GM18505 (cell line): Measurements from ENCODE around the gene HSPH1.

Source experiments
- ATAC-seq: cut with Tn5 transposase; IDR thresholded peaks from one replicate; pipeline ENCODE4 v1.9.1; 2021; ENCODE audit not compliant: unreplicated experiment
- POLR2A ChIP-seq: IDR thresholded peaks from 4 replicates; pipeline ENCODE4 v1.6.1; 2011; ENCODE audit warnings: borderline replicate concordance; ENCODE audit not compliant: insufficient read depth, insufficient read length; ENCODE audit errors: extremely low read depth

HSPH1 gene

GRCh38 chr13:31131470-31131961 lies 30.2 kb downstream of the HSPH1 start:
- ATAC-seq, result no peak
- no peak for TF ChIP-seq POLR2A

GRCh38 chr13:31129419-31129818 lies 32.3 kb downstream of the HSPH1 start:
- no peak for TF ChIP-seq POLR2A
- no peak for ATAC-seq

- no peak for ATAC-seq
These were observed 37.5 kb downstream of the HSPH1 start for GRCh38 chr13:31124204-31124603.

DNA sequence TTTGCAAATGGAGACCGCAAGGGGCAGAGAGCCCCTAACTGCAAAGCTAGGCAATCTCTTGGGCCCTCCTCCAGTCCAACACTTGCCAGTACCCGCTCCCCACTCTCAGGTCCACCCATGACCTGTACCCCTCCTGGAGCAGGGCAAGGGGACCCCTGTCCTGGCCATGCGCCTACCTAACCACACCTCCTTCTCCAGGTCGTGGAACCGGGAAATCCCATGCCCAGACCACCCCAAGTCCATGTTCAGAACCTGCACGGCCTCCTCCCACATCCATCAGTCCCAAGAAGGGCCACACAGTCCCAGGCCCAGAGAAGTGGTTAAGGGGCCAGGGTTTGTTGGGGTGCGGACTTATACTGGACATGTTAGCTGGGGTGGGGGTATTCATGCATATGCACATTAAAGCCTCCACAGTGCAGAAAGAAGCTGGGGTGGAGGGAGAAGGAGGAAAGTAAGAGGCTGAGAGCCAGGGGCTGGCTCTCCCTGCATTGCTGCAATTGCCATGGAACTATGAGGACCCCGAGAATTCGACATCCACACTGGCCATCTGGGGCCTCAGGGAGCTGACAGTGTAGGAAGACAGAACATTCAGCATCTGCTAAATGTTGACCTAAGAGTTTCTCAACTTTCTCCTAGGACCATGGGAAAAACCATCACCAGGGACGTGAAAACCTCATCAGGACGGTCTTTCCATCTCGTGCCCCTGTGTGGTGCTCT lies 39.0 kb downstream of the HSPH1 start:
- ATAC-seq, result no peak
- TF ChIP-seq POLR2A, result no peak

More at GRCh38 chr13:31124204-31124603, 37.5 kb downstream of the HSPH1 start:
- no peak for TF ChIP-seq POLR2A

DNA sequence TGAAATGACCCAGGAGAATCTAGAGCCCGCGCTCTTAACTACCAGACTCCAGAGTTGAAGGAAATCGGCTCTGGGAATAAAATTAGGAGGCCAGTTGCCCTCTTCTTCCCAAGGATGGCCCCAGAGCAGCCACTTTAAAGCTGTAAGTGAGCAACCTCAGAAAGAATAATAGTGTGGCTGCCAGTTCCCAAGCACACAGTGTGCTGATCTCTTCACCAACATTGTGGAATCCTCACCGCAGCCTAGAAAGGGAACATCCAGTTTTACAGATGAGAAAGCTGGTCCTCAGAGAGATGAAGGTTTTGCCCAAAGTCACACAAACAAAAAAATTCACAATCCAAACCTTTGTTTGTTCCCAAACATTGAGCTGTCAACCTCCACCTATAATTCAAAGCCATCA lies 39.6 kb downstream of the HSPH1 start:
- ATAC-seq, result no peak
- TF ChIP-seq POLR2A, result no peak

DNA sequence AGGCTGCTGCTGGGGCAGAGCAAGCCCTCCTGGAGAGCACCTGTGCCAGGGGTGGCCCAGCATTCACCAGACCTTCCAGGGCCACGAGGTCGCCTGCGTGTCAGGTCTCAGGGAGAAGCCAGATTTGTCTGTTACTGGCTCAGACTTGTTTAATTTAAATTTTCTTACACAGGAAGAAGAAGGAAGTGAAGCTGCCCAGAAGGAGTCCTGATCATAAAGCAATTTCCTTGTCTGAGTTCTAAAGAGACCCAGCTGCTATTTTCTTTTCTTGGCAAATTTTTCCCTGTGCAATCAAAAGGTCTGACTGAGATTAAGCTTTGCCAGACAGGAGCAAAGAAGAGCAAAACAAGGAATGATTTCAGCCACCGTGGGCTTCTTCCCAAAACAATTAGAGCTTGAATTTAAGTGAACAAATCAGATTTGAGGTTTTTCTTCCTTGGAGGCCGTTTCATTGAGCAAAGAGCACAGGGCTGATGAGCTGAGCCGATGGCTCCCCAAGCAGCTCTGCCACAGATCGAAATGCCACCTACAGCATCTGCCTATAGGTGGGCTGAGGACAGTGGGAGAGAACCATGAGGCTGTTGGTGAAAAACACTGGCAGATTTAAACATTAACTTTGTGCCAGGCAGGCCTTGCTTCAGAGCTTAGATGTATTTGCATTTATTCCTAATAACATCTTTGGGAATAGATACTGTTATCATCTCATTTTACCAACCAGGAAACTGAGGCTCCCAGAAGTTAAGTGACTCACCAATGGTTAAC lies 40.1 kb downstream of the HSPH1 start:
- no peak for ATAC-seq
- TF ChIP-seq POLR2A, result no peak

GRCh38 chr13:31119966-31120700 lies 41.6 kb downstream of the HSPH1 start:
- no peak for ATAC-seq
- TF ChIP-seq POLR2A, result no peak

GRCh38 chr13:31119526-31119925 lies 42.2 kb downstream of the HSPH1 start:
- no peak for ATAC-seq
- no peak for TF ChIP-seq POLR2A

DNA sequence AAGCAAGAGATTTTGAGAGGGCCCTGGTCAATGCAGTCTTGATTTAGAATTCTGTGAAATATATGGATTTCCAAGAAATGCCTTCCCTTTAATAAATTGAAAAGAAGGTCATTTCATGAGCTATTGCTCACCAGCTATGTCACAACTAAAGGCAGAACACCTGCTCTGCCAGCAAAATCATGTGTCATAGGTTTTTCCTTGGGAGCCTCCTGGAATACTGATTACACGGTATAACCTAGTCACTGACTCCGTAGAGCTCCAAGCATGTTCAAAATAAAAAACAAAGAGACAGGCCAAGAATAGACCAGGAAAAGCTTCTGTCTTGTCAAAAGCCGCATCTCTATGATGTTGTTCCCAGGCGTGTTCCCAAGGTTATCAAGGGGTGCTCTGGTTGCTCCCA lies 45.5 kb downstream of the HSPH1 start:
- ATAC-seq, result no peak
- no peak for TF ChIP-seq POLR2A

- ATAC-seq, result no peak
These were observed 46.1 kb downstream of the HSPH1 start for GRCh38 chr13:31115616-31116015.

GRCh38 chr13:31114641-31115040 lies 47.1 kb downstream of the HSPH1 start:
- no peak for ATAC-seq
- TF ChIP-seq POLR2A, result no peak

More at GRCh38 chr13:31115616-31116015, 46.1 kb downstream of the HSPH1 start:
- TF ChIP-seq POLR2A, result no peak

GRCh38 chr13:31111136-31111535 lies 50.6 kb downstream of the HSPH1 start:
- no peak for ATAC-seq

DNA sequence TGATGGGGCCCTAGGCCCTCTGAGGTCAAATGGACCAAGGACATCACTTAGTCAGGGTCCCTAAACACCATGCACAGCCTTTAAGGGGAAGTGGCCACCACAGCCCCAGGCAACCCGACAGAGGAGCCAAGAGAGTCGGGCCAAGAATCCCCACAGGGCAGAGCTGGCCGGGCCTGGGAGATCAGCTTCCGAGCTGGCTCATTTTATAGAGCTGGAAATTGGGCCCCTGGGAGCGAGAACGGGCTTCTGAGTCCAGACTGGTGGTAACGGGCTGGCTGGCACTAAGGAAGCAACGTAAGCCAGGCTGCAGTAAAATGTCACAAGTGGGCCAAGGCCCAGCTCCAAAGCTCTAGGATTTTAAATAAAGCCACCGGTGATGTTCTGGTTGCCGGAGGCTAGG lies 51.1 kb downstream of the HSPH1 start:
- TF ChIP-seq POLR2A, result no peak
- ATAC-seq, result no peak

More at GRCh38 chr13:31111136-31111535, 50.6 kb downstream of the HSPH1 start:
- TF ChIP-seq POLR2A, result no peak

- no peak for TF ChIP-seq POLR2A
- no peak for ATAC-seq
These were observed 51.5 kb downstream of the HSPH1 start for GRCh38 chr13:31110169-31110568.

DNA sequence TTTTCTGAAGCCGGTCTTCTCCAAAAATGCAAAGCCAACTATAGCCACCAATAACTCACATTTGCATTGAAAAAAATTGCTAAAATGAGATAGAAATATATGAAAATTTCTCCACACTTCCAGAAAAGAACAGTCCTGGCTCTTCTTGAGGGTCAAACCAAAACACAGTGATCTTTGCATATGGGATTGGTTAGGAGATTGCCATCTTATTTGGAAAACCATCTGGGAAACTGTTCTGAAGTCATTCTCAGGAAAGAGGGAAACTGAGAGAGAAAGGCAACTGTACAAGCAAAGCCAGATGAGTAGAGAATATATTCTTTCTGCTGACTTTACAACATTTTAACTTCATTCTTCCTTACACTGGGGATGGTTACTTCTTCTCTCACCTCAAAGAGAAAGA lies 54.6 kb downstream of the HSPH1 start:
- no peak for TF ChIP-seq POLR2A
- ATAC-seq, result no peak
